Subcutaneous adipose tissue (tissue), 4 donors: ENCODE results near the gene CCDC186. TPM values are rescaled to one million over a fixed set of nuclear protein-coding genes. Genes with fewer than 3 reads are reported as not detected.

Source experiments
- CTCF ChIP-seq: fragments of 450-650 bp; IDR thresholded peaks from one replicate; pipeline ENCODE4 v1.5.1; 2016; ENCODE audit warnings: low read depth, mild to moderate bottlenecking, control low read depth, antibody characterized with exemption, moderate library complexity
- total RNA-seq, 4 donors: library from RNA; depleted of rRNA; stranded (reverse); fragments of >200 nt; gene quantifications; one replicate each; pipeline ENCODE4 v1.1.0, GENCODE V29; 2016

The CCDC186 gene
- total RNA-seq, 4 donors from 2014 or later: 21.4 to 32.8 (median 30.8) TPM

GRCh38 chr10:114184276-114184675 is 10.3 kb upstream of the CCDC186 start:
- TF ChIP-seq CTCF: no peak

GRCh38 chr10:114183563-114183962 is 9.6 kb upstream of the CCDC186 start:
- TF ChIP-seq CTCF: no peak

- TF ChIP-seq CTCF: no peak
These were observed 8.0 kb upstream of the CCDC186 start for GRCh38 chr10:114181971-114182370.

GRCh38 chr10:114180937-114181336 is 6.9 kb upstream of the CCDC186 start:
- TF ChIP-seq CTCF: no peak

- no peak for TF ChIP-seq CTCF
These were observed 5.7 kb upstream of the CCDC186 start for GRCh38 chr10:114179747-114180146.

- no peak for TF ChIP-seq CTCF
These were observed 5.1 kb upstream of the CCDC186 start, which contains the start of gene TDRD1 for GRCh38 chr10:114179148-114179547. Gene TDRD1 (plus strand): TSS chr10:114179353. CDS start chr10:114187832, 8,479 bp downstream.

GRCh38 chr10:114176511-114176910 is 2.5 kb upstream of the CCDC186 start:
- no peak for TF ChIP-seq CTCF
